KMS-11 (cell line): ENCODE results near the gene KLHL20.
"Not testable (repeated sequence)": the region's sequence is repeated elsewhere in the genome, so short reads cannot be mapped to it uniquely, and the experiment has no call there.

Source experiments
- H2AFZ ChIP-seq: fragments of 200-600 bp; sonication (generic); 2 replicates; pipeline ENCODE4 v1.6.1; 2016; ENCODE audit warnings: antibody characterized with exemption, mixed run types, low read depth
- H3K27ac ChIP-seq: fragments of 200-600 bp; sonication (generic); 2 replicates; pipeline ENCODE4 v1.6.1; 2016; ENCODE audit warnings: mild to moderate bottlenecking, mixed run types
- H3K27me3 ChIP-seq: fragments of 200-600 bp; sonication (generic); 2 replicates; pipeline ENCODE4 v1.6.1; 2017; ENCODE audit warnings: mild to moderate bottlenecking, low read depth, mixed run types, moderate library complexity; ENCODE audit not compliant: insufficient read depth
- H3K36me3 ChIP-seq: fragments of 200-600 bp; sonication (generic); 2 replicates; pipeline ENCODE4 v1.6.1; 2017; ENCODE audit warnings: mild to moderate bottlenecking, mixed run types; ENCODE audit not compliant: insufficient read depth
- H3K4me1 ChIP-seq: fragments of 200-600 bp; sonication (generic); 2 replicates; pipeline ENCODE4 v1.6.1; 2016; ENCODE audit warnings: mild to moderate bottlenecking, low read depth, mixed run types; ENCODE audit not compliant: poor library complexity, severe bottlenecking
- H3K4me2 ChIP-seq: fragments of 200-600 bp; sonication (generic); 2 replicates; pipeline ENCODE4 v1.7.0; 2016; ENCODE audit warnings: mild to moderate bottlenecking, mixed run types
- H3K4me3 ChIP-seq: fragments of 200-600 bp; sonication (generic); IDR thresholded peaks from 2 replicates; pipeline ENCODE4 v1.6.1; 2017; ENCODE audit warnings: low read depth, low read length, mixed read lengths; ENCODE audit not compliant: insufficient read depth
- H3K79me2 ChIP-seq: fragments of 200-600 bp; sonication (generic); 2 replicates; pipeline ENCODE4 v1.6.1; 2016; ENCODE audit warnings: low read depth, mixed run types; ENCODE audit not compliant: insufficient read depth
- H3K9ac ChIP-seq: fragments of 200-600 bp; sonication (generic); 2 replicates; pipeline ENCODE4 v1.6.1; 2016; ENCODE audit warnings: mild to moderate bottlenecking, mixed run types
- H4K20me1 ChIP-seq: fragments of 200-600 bp; sonication (generic); 2 replicates; pipeline ENCODE4 v1.6.1; 2016; ENCODE audit warnings: mild to moderate bottlenecking, mixed run types; ENCODE audit not compliant: insufficient read depth
- CTCF ChIP-seq: fragments of 200-600 bp; sonication (generic); conservative IDR thresholded peaks from 2 replicates; pipeline ENCODE4 v1.6.1; 2017; ENCODE audit warnings: low read depth, mild to moderate bottlenecking, antibody characterized with exemption, low read length, moderate library complexity, mixed read lengths

KLHL20 gene

GRCh38 chr1:173682184-173682583 lies 32.6 kb upstream of the KLHL20 start:
- Histone ChIP-seq H3K36me3 (no peaks in the 10 kb centered on the region), H3K9ac (no peak overlapping the region), H4K20me1 (no peaks in the 10 kb centered on the region), H3K27ac (no peak overlapping the region), H2AFZ (no peak overlapping the region), H3K4me1 (no peaks in the 10 kb centered on the region), H3K79me2 (no peaks in the 10 kb centered on the region), H3K4me2 (no peak overlapping the region), H3K4me3 (no peak overlapping the region), H3K27me3 (no peaks in the 10 kb centered on the region)
- no peak for TF ChIP-seq CTCF

GRCh38 chr1:173683838-173684237 lies 30.9 kb upstream of the KLHL20 start:
- not testable (repeated sequence) for H2AFZ ChIP-seq, H3K4me3 ChIP-seq, H3K79me2 ChIP-seq, H3K27ac ChIP-seq, H3K36me3 ChIP-seq, H3K9ac ChIP-seq, H4K20me1 ChIP-seq, H3K27me3 ChIP-seq, H3K4me2 ChIP-seq, H3K4me1 ChIP-seq

- not testable (repeated sequence) for H4K20me1 ChIP-seq, H3K79me2 ChIP-seq, H3K4me3 ChIP-seq, H3K4me1 ChIP-seq, H3K36me3 ChIP-seq, H3K9ac ChIP-seq, H3K27ac ChIP-seq, H3K27me3 ChIP-seq, H2AFZ ChIP-seq, H3K4me2 ChIP-seq
Observed at GRCh38 chr1:173685121-173685520, 29.7 kb upstream of the KLHL20 start.

DNA sequence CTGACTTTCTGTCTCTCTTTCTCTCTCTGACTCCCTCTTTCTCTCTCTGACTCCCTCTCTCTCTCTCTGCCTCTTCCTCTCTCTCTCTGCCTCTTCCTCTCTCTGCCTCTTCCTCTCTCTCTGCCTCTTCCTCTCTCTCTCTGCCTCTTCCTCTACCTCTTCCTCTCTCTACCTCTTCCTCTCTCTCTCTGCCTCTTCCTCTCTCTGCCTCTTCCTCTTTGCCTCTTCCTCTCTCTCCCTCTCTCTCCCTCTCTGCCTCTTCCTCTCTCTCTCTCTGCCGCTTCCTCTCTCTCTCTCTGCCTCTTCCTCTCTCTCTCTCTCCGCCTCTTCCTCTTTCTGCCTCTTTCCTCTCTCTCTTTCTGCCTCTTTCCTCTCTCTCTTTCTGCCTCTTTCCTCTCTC lies 26.5 kb upstream of the KLHL20 start:
- Histone ChIP-seq H3K27me3 (no peaks in the 10 kb centered on the region), H3K4me1 (no peaks in the 10 kb centered on the region), H3K9ac (no peak overlapping the region), H2AFZ (no peak overlapping the region), H3K79me2 (no peaks in the 10 kb centered on the region), H3K4me2 (no peak overlapping the region), H3K27ac (no peak overlapping the region), H4K20me1 (no peaks in the 10 kb centered on the region), H3K36me3 (no peaks in the 10 kb centered on the region), H3K4me3 (no peak overlapping the region)
- TF ChIP-seq CTCF: no peak

- no peak for TF ChIP-seq CTCF
- Histone ChIP-seq H3K27ac (no peak overlapping the region), H3K79me2 (no peaks in the 10 kb centered on the region), H3K4me1 (no peaks in the 10 kb centered on the region), H3K4me2 (no peak overlapping the region), H3K4me3 (no peak overlapping the region), H3K9ac (no peak overlapping the region), H2AFZ (no peak overlapping the region), H3K36me3 (no peaks in the 10 kb centered on the region), H4K20me1 (no peaks in the 10 kb centered on the region), H3K27me3 (no peaks in the 10 kb centered on the region)
Observed at GRCh38 chr1:173693238-173693637, 21.5 kb upstream of the KLHL20 start.

GRCh38 chr1:173701299-173701698 lies 13.5 kb upstream of the KLHL20 start:
- not testable (repeated sequence) for H3K79me2 ChIP-seq, H2AFZ ChIP-seq, H3K4me3 ChIP-seq, H4K20me1 ChIP-seq, H3K27ac ChIP-seq, H3K4me2 ChIP-seq, H3K9ac ChIP-seq, H3K27me3 ChIP-seq, H3K36me3 ChIP-seq, H3K4me1 ChIP-seq
